ENCODE data around the gene ASCL2. TPM values are rescaled to one million over a fixed set of nuclear protein-coding genes. Genes with fewer than 3 reads are reported as not detected.
"Not testable (repeated sequence)": the region's sequence is repeated elsewhere in the genome, so short reads cannot be mapped to it uniquely, and the experiment has no call there.

ASCL2 gene
- total RNA-seq, 1 donor from 2014 or later: not detected

DNA sequence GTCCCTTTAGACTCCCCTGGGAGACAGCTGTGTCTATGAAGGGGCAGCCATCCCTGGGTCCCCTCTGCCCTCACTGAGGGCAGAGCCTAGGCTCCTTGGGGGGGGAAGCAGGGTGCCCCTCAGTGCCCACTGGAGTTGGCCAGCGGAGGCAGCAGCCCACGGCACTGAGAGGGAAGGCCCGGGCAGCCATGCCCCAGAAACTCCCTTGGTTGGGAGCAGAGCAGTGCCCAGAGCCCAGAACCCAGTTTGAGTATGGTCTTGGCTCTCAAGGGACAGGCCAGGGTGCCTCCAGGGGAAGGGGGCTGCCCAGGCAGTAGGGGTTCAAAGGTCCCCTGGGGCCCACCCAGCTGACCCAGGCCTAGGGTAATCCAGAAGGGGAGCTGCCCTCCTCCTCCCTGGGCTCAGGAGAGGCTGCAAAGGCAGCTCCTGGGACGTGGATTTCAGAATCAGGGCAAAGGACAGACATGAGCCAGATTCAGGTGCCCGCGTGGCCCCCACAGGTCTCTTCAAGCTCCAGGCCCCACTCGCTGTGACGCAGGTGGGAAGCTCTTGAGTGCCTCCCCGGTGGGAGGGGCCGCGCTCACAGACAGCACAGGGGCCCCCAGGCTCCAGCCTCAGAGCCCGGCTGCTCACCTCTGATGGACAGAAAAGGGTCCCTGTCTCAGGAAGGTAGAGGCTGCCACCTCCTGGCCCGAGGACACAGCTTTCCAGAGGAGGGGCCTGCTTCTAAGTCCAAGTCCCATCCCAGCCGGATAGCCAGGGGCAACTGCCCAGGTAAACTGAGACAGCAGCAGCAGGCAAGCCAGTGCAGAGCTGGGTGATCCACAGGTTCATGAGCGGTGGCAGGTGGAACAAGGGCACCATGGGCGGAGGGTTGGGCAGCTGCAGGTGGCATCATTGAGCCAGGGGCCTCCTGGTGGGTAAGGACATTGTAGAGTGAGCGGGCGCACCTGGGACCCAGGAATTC, 28.7 kb upstream of the ASCL2 start:
- intact Hi-C loops (cut with micrococcal nuclease): loop anchor here (1.0 kb wide), 1 partner anchor 102 kb away; no protein-coding TSS in a partner anchor

DNA sequence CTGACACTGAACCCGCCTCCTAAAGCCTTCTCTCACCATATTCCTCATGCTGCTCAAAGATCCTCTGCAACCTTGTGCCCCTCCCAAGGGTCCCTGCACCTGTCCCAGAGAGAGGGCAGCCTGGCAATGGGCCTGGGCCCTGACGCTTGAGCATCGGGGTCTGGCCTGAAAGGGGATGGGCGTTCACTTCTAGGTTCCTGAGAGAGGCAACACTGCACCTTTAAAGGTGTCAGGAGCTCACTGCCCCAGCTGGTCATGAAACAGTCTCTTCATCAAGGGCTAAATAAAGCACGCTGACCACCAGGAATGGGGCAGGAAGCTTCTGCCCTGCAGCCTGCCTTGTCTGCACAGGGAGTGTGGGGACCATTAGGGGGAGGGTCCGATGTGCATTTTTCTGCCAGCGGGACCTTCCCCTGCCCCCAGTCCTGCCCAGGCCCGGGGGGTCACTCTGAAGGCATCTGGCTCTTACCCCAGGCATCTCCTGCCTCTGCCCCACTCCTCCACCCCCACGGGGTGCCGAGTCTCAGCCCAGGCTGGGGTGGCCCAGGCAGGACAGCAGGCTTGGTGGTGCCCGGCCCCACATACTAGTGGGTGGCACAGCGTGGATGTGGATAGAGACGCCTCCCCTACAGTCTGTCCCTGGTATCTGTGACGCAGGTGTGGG, 27.9 kb upstream of the ASCL2 start:
- intact Hi-C loops (cut with micrococcal nuclease): no loop called here

GRCh38 chr11:2297623-2298030, 27.2 kb upstream of the ASCL2 start:
- intact Hi-C loops (cut with micrococcal nuclease): no loop called here

GRCh38 chr11:2296913-2297622, 26.7 kb upstream of the ASCL2 start:
- intact Hi-C loops (cut with micrococcal nuclease): no loop called here

DNA sequence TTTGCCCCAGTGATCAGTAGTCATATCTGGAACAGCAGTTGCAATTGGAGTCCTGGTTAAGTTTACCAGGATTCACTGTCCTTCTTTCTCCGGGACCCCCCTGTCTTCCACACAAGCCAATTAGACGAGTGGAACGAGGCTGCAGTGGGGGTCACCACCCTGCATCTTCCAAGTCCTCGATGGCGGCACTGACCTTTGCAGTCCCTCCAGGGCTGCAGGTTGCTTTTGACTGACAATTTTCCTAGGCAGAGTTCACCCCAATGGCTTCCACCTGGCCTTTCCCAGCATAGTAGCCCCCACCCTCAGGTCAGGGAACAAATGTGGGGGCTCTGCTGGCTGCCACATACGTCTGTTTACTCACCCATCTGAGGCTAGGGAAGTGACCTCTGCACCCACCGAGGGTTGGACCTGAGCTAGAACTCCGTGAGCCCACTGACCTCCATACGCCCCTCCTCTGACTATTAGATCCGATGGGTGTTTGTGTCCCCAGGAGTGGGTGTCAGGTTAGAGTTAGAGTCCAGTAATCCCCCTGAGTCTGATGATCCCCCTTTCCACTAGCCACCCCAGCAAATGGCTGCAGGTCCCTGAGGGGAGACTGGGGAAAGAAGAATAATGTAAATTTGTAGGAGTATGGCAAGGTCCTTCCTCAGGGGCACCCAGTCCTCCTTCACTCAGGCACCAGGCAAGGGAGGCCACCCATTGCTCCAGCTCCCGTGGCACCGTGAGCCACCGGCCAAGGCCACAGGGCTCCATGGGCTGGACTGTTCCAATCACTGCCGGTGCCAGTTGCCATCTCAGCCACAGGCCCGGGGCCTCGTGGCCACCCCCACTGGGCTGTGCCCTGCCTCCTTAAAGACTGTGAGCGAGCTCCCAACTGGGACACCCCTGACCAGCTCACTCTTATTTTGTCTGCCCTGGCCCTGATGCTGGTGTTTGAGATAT, 25.9 kb upstream of the ASCL2 start:
- intact Hi-C loops (cut with micrococcal nuclease): no loop called here

DNA sequence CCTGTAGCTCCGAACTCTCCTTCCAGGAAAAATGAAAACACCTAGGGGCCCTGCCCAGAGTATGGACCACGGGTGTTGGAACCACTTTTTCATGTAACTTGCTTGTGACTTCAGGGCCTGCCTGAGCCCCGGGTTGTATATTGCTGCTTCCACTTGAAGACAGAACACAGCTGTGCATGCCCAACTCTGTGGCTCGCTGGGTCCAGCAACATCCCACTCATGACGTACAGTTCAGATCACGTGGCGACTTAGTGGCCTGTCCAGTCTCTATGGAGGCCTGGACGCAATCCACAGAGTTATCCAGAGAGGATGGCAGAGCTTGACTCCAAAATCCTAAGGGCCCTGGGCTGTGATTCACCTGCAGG, 24.5 kb upstream of the ASCL2 start:
- intact Hi-C loops (cut with micrococcal nuclease): no loop called here

- intact Hi-C loops (cut with micrococcal nuclease): no loop called here
Observed at GRCh38 chr11:2293984-2294925, 23.9 kb upstream of the ASCL2 start.

DNA sequence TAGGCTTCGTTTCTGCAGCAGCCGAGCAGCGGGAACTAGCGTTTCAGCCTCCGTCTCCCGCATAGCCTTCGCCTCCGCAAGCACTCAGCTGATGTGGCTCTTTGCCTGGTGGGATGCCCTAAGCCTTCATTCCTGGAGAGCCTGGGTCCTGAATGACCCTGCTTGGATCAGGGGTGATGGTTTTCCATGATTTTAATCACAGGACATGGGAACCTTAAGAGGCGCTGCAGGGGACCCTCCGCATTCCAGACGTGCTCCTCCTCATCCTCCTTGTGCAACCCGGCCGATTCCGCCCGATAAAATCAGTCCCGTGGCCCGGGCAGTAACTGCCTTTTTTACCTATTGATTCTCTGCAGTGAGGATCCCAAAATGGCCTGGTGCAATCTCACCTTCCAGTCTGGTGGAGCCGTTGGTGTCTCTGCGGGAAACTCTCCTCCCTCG, 23.2 kb upstream of the ASCL2 start:
- intact Hi-C loops (cut with micrococcal nuclease): no loop called here

DNA sequence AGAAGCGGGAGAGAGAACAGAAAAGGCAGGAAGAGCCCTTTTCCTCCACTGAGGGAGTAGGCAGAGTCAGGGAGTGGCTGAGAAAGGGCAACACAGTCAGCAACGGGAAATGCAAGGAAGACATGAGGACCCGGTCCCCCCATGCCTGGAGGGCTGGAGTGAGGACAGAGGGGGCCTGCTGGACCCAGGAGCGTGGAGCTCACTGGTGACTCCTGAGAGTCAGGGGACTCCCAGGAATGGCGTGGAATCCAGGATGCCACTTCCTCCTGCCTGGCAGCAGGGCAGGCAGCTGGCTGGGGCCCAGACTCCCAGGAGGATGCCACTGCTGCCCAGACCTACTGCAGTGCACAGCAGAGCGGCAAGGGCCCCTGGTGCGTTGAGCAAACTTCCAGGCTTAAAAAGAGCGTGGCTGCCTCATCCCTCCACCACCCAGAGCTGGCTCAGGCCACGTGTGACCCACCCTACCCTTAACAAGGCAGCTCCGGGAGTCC, 20.0 kb upstream of the ASCL2 start:
- intact Hi-C loops (cut with micrococcal nuclease): no loop called here

- intact Hi-C loops (cut with micrococcal nuclease): no loop called here
Observed at GRCh38 chr11:2289859-2290258, 19.5 kb upstream of the ASCL2 start.

DNA sequence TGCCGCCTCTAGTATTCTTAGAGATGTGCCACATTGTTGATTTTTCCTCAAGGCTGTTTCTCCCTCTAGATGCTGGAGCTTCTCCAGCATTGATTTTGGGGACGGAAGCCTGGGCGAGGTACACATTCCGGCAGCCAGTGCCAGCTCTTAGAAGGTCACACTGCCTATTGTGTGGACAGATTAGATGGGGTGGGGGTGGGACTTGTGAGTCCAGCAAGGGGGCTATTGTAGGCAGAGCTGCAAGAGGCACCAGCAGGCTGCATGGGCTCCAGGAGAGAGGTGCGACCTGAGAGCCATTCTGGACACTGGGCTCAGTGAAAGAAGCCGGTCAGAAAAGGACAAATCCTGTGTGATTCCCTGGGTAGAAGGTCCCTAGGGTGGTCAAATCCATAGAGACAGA, 19.0 kb upstream of the ASCL2 start:
- intact Hi-C loops (cut with micrococcal nuclease): no loop called here

- intact Hi-C loops (cut with micrococcal nuclease): no loop called here
Observed at GRCh38 chr11:2287091-2287490, 16.7 kb upstream of the ASCL2 start.

DNA sequence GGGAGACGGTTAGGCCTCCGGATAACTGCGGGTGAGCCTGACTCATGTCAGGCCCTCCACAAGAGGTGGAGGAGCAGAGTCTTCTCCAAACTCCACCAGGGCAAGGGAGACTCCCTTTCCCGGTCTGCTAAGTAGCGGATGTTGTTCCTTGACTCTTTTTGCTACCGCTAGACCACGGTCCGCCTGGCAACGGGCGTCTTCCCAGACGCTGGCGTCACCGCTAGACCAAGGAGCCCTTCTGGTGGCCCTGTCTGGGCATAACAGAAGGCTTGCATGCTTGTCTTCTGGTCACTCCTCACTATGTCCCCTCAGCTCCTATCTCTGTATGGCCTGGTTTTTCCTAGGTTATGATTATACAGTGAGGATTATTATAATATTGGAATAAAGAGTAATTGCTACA, 16.0 kb upstream of the ASCL2 start:
- intact Hi-C loops (cut with micrococcal nuclease): not testable (repeated sequence)

- intact Hi-C loops (cut with micrococcal nuclease): no loop called here
Observed at GRCh38 chr11:2280208-2280607, 9.8 kb upstream of the ASCL2 start.

DNA sequence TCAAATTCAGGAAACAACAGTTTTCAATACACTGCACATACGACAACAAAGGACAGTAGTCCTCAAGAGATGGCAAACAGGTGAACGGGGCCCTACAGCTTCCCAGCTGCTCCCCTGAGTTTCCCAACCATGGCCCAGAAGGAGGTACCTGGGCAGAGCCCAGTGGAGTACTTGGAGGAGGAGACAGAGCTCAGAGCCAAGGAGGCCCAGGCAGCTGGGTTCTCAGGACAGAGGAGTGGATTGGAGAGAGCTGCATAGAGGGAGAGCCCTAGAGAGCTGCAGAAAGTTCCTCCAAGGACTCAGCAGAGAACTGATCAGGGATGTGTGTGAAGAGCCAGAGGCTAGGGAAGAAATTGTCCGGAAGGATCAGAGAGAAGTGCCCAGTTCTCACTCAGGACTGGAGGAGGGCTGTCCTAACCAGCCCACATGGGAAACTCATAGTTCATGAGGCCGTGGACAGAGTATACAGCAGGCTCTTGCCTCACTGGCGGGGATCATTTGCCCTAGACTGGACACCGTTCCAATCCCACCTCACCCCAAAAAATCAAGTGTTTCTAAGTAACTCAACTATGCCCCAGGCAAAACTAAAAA, 7.6 kb upstream of the ASCL2 start:
- intact Hi-C loops (cut with micrococcal nuclease): no loop called here

GRCh38 chr11:2277008-2277346, 6.6 kb upstream of the ASCL2 start:
- intact Hi-C loops (cut with micrococcal nuclease): no loop called here

DNA sequence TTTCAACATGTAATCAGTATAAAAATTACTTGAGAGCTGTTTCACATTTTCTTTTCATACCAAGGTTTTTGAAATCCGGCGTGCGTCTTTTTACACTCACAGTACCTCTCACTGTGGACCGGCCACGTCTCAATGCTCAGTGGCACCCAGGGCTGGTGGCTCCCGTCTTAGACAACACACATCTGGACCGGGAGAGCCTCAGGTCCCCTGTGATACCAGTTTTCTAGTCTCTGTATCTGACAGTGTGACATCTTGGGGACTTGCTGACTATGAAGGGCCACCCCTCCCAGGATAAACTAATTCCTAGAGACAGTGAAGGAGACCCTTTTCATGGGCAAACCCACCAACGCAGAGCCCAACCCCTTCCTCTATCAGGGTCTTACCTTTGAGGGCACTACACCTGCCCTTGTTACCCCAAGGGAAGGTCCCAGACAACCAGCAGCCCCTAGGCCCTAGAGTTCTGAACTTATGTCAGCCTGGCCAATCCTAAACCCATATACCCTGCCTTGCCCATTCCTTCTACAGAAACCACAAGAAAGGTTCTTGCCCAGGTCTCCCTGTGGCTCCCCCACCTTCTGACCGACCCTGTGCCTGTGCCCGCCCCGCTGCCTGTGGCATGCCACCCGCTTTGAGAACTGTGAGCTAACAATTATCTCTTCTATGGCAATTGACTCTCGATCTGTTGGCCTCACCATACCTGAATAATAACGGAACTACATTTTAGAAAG, 6.1 kb upstream of the ASCL2 start:
- intact Hi-C loops (cut with micrococcal nuclease): no loop called here
